Peyer's patch (tissue), 4 donors: ENCODE results near the gene FXYD1. TPM values are rescaled to one million over a fixed set of nuclear protein-coding genes. Genes with fewer than 3 reads are reported as not detected.

ENCODE experiments used
- DNase-seq, 3 donors: peaks; one replicate each; pipeline ENCODE4 v3.0.0-alpha.2; 2017 to 2019
- H3K27ac ChIP-seq, 4 donors: fragments of 200-600 bp; sonication (generic); one replicate each; pipeline ENCODE4 v1.5.1; 2016 to 2019
- H3K27me3 ChIP-seq, 2 donors: fragments of 200-600 bp; sonication (generic); one replicate each; pipeline ENCODE4 v1.5.1; 2019
- H3K36me3 ChIP-seq, 3 donors: fragments of 200-600 bp; sonication (generic); one replicate each; pipeline ENCODE4 v1.5.1; 2016 to 2019
- H3K4me1 ChIP-seq, 4 donors: fragments of 200-600 bp; sonication (generic); one replicate each; pipeline ENCODE4 v1.5.1; 2016 to 2019
- H3K4me3 ChIP-seq, 4 donors: fragments of 200-600 bp; sonication (generic); 1 replicate in 3 of 4; 2 replicates in 1 of 4; pipeline ENCODE4 v1.5.1; 2016 to 2019; ENCODE audit warnings: mild to moderate bottlenecking in 1 of 4
- H3K9me3 ChIP-seq, 4 donors: fragments of 200-600 bp; sonication (generic); one replicate each; pipeline ENCODE4 v1.5.1; 2016 to 2019; ENCODE audit warnings: mild to moderate bottlenecking in 1 of 4
- POLR2A ChIP-seq, 2 donors: fragments of 450-650 bp; IDR thresholded peaks; one replicate each; pipeline ENCODE4 v1.5.1; 2017; ENCODE audit warnings: antibody characterized with exemption in 2 of 2, mild to moderate bottlenecking in 2 of 2, moderate library complexity in 2 of 2
- total RNA-seq, 4 donors: library from RNA; depleted of rRNA; stranded (reverse); fragments of >200 nt; gene quantifications; one replicate each; pipeline ENCODE4 v1.1.0, GENCODE V29; 2016
- TF ChIP-seq, protein P1 (sequence below), 6 experiments: fragments of 450-650 bp in 4 of 6; fragments of 200-600 bp in 2 of 6; sonication (generic) in 1 of 6; IDR thresholded peaks; one replicate each; pipeline ENCODE4 v1.5.1; 2017 to 2019; ENCODE audit warnings: antibody characterized with exemption in 6 of 6, mild to moderate bottlenecking in 3 of 6, moderate library complexity in 1 of 6

Gene FXYD1
- total RNA-seq, 4 donors from 2014 or later = 12.3 to 12.7 TPM; not detected in 2

- H3K4me3 ChIP-seq = no peak overlapping the region
- TF ChIP-seq, protein P1, sequence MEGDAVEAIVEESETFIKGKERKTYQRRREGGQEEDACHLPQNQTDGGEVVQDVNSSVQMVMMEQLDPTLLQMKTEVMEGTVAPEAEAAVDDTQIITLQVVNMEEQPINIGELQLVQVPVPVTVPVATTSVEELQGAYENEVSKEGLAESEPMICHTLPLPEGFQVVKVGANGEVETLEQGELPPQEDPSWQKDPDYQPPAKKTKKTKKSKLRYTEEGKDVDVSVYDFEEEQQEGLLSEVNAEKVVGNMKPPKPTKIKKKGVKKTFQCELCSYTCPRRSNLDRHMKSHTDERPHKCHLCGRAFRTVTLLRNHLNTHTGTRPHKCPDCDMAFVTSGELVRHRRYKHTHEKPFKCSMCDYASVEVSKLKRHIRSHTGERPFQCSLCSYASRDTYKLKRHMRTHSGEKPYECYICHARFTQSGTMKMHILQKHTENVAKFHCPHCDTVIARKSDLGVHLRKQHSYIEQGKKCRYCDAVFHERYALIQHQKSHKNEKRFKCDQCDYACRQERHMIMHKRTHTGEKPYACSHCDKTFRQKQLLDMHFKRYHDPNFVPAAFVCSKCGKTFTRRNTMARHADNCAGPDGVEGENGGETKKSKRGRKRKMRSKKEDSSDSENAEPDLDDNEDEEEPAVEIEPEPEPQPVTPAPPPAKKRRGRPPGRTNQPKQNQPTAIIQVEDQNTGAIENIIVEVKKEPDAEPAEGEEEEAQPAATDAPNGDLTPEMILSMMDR (IDR thresholded peaks at IDR 0.05) = no peak
- TF ChIP-seq POLR2A (IDR thresholded peaks at IDR 0.05) = no peak
- H3K9me3 ChIP-seq = no peaks in the 10 kb centered on the region
- no peaks in the 10 kb centered on the region for H3K36me3 ChIP-seq
- H3K4me1 ChIP-seq = peaks cover 0 to 9% (median 0%) of the 10 kb centered on the region in 4 donors
- H3K27ac ChIP-seq = no peak overlapping the region
- DNase-seq = no peak
- H3K27me3 ChIP-seq = no peaks in the 10 kb centered on the region
Measured at GRCh38 chr19:35106291-35106583, 32.4 kb upstream of the FXYD1 start.

DNA sequence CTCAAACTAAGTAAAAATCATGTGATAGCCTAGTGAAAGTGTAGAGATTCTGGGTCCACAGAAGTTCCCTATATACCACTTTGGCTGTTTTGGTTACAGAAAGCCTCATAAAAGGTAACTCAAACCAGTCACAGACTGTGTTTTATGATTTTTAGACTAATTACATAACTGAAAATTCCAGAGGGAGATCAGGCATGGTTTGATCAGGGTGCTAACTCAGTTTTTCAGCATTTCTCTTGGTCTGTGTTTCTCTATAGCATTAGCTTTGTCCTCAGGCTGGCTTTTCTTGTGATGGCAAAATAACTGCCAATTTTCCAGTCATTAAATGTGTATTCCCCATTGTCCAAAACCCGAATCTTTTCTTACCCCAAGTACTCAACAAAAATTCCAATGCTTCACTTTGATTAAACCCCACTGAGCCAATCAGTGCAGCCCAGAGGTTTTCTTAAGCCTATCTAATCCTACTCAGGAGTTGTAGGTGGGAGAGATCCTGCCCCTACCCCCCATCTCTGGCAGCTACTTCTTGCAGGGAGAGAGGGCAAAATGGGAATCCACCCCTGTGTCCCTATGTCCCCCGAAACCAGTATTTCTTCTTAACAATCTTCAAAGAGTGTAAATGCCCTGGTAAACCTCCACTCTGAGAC is 31.6 kb upstream of the FXYD1 start:
- no peaks in the 10 kb centered on the region for H3K27me3 ChIP-seq
- H3K4me1 ChIP-seq = peaks cover 0 to 9% (median 0%) of the 10 kb centered on the region in 4 donors
- no peak overlapping the region for H3K4me3 ChIP-seq
- no peaks in the 10 kb centered on the region for H3K9me3 ChIP-seq
- peak overlapping the region in 1 of 4 donors; percentile 13 for H3K27ac ChIP-seq
- TF ChIP-seq, protein P1 (IDR thresholded peaks at IDR 0.05) = no peak
- TF ChIP-seq POLR2A (IDR thresholded peaks at IDR 0.05) = no peak
- H3K36me3 ChIP-seq = no peaks in the 10 kb centered on the region
- DNase-seq = no peak

- TF ChIP-seq POLR2A (IDR thresholded peaks at IDR 0.05) = no peak
- TF ChIP-seq, protein P1 (IDR thresholded peaks at IDR 0.05) = no peak
- Histone ChIP-seq H3K27ac (no peak overlapping the region), H3K27me3 (no peaks in the 10 kb centered on the region), H3K9me3 (no peaks in the 10 kb centered on the region), H3K36me3 (no peaks in the 10 kb centered on the region), H3K4me1 (peaks cover 0 to 9% (median 0%) of the 10 kb centered on the region in 4 donors), H3K4me3 (no peak overlapping the region)
- DNase-seq = peak in 1 of 3 donors; percentile 73
Measured at GRCh38 chr19:35107545-35107944, 31.1 kb upstream of the FXYD1 start.

DNA sequence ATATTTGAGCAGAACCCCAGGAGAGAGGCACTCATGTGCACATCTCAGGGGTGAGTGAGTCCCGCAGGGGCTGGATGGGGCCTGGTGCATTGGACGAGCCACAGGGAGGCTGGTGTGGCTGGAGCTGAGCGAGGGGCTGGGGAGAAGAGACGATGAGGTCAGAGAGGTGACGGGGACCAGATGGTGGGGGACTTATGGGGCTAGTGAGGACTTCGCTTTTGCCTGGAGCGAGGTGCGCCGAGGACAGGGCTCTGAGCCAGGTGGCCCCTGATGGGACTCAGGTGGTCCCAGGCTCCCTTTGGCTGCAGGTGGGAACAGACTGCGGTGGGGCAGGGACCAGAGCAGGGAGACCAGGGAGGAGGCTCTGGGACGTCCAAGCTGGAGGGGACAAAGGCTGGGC is 29.9 kb upstream of the FXYD1 start:
- H3K9me3 ChIP-seq = no peaks in the 10 kb centered on the region
- TF ChIP-seq POLR2A (IDR thresholded peaks at IDR 0.05) = no peak
- TF ChIP-seq, protein P1 (IDR thresholded peaks at IDR 0.05) = no peak
- no peak for DNase-seq
- H3K27me3 ChIP-seq = no peaks in the 10 kb centered on the region
- no peaks in the 10 kb centered on the region for H3K36me3 ChIP-seq
- no peak overlapping the region for H3K4me3 ChIP-seq
- peaks cover 0 to 9% (median 0%) of the 10 kb centered on the region in 4 donors for H3K4me1 ChIP-seq
- H3K27ac ChIP-seq = no peak overlapping the region

- Histone ChIP-seq H3K4me3 (no peak overlapping the region), H3K27ac (peak overlapping the region in 1 of 4 donors; percentile 13), H3K36me3 (no peaks in the 10 kb centered on the region), H3K4me1 (peaks cover 0 to 9% (median 1%) of the 10 kb centered on the region in 4 donors), H3K9me3 (no peaks in the 10 kb centered on the region), H3K27me3 (no peaks in the 10 kb centered on the region)
- DNase-seq = peak in 1 of 3 donors; percentile 69
- TF ChIP-seq, protein P1 (IDR thresholded peaks at IDR 0.05) = peak in 1 of 6 experiments; percentile 3
- TF ChIP-seq POLR2A (IDR thresholded peaks at IDR 0.05) = no peak
Measured at GRCh38 chr19:35109395-35110112, 29.1 kb upstream of the FXYD1 start.
